Germinal center (tissue), 1 donor: ENCODE measurements around the gene NCR1.
"Not testable (repeated sequence)": the region's sequence is repeated elsewhere in the genome, so short reads cannot be mapped to it uniquely, and the experiment has no call there.

ENCODE experiments used
- DNase-seq: peaks from one replicate; pipeline ENCODE4 v3.0.0; 2012; ENCODE audit warnings: mixed read lengths, low spot score

NCR1 gene, protein sequence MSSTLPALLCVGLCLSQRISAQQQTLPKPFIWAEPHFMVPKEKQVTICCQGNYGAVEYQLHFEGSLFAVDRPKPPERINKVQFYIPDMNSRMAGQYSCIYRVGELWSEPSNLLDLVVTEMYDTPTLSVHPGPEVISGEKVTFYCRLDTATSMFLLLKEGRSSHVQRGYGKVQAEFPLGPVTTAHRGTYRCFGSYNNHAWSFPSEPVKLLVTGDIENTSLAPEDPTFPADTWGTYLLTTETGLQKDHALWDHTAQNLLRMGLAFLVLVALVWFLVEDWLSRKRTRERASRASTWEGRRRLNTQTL

DNA sequence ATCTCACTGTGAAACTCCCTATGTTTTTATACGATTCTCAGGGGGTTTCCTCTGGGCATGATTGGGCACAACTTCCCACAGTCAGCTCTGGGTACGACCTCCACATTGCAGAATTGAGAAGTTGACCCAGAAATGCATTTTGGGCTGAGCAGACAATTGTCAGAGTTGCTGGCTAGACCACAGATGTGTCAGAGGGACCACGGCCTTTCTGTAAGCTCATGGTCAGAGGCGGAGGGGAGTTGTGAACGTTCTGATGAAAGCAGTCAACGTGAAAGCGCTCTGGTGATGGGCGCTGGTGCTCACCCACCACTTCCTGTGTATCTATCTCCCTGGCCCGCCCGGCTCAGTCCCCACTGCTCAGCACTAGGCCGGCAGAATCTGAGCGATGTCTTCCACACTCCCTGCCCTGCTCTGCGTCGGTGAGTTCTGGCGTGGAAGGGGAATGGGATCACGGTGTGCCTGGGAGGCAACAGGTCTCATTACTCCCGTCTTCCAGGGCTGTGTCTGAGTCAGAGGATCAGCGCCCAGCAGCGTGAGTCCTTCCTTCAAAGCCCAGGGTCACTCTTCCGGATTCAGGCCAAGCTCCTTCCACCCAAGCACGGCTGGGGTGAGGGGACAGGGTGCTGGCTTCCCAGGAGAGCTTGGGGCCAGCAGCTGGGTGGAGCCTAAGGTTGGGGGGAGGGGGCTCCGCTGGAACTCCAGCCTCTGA is at the start of gene NCR1:
Gene NCR1, plus strand, starts transcription at position 346 of the 709 bp plus-strand sequence. Its CDS starts 40 bp downstream, at position 386.
- no peak for DNase-seq

DNA sequence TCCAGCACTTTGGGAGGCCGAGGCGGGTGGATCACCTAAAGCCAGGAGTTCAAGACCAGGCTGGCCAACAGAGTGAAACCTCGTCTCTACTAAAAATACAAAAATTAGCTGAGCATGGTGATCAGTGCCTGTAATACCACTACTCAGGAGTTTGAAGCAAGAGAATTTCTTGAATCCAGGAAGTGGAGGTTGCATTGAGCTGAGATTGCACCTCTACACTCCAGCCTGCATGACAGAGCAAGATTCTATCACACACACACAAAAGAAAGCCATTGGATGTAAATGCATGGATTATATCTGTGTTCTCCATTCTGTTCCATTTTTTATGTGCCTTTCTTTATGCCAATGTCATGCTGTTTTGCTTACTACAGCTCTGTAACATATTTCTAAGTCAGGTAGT is 47.5 kb upstream of the NCR1 start:
- not testable (repeated sequence) for DNase-seq

DNA sequence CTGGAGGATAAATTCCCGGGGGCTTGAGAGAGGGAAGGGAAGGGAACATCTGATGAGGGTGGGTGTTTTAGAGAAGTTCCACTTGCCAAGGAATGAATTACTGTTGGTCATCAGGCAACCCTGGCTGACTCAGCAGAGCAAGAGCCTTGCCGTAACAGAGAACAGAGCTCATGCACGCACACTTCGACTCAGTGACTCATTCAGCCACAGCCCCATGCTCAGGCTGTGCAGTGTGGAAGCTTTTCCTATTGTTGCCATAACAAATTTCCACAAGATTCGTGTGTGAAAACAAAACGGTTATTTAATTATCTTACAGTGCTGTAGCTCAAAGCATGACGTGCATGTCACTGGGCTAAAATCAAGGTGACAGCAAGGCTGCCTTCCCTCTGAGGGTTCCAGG is 46.5 kb upstream of the NCR1 start:
- DNase-seq: not testable (repeated sequence)

DNA sequence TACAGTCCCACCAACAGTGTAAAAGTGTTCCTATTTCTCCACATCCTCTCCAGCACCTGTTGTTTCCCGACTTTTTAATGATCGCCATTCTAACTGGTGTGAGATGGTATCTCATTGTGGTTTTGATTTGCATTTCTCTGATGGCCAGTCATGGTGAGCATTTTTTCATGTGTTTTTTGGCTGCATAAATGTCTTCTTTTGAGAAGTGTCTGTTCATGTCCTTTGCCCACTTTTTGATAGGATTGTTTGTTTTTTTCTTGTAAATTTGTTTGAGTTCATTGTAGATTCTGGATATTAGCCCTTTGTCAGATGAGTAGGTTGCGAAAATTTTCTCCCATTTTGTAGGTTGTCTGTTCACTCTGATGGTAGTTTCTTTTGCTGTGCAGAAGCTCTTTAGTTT is 42.5 kb upstream of the NCR1 start:
- not testable (repeated sequence) for DNase-seq

DNA sequence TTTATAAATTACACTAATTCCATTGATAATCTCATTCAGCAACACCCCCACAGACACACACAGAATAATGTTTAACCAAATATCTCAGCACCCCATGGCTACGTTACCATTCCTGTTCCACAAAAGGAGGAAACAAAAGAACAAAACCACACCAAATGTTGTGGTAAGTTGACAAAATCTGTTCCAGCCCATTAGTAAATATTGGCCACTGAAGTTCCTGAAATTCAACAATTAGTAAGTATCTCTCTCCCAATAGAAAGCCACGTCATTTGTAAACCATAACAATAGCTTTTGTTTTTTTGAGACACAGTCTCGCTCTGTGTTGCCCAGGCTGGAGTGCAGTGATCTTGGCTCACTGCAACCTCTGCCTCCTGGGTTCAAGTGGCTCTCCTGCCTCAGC is 34.3 kb upstream of the NCR1 start:
- DNase-seq: no peak

DNA sequence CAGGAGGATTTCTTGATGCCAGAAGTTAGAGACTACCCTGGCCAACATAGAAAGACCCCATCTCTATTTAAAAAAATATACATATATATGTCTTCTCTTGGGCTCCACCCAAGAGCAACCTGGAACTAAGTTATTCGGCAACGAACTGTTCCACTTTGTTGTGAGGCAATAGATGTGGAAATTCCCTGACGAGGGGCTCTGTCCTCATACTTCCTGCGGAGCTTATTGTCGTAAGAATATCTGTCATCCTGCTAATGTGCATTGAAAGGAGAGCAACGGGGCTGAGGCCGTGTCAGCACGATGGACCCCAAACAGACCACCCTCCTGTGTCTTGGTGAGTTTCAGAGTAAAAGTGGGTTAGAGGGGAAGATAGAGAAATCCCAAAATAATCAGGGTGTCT is 32.0 kb upstream of the NCR1 start, which contains the start of gene FCAR:
Gene FCAR, plus strand, starts transcription at position 246 of the 400 bp plus-strand sequence. Its CDS starts 55 bp downstream, at position 301.
- DNase-seq: no peak

DNA sequence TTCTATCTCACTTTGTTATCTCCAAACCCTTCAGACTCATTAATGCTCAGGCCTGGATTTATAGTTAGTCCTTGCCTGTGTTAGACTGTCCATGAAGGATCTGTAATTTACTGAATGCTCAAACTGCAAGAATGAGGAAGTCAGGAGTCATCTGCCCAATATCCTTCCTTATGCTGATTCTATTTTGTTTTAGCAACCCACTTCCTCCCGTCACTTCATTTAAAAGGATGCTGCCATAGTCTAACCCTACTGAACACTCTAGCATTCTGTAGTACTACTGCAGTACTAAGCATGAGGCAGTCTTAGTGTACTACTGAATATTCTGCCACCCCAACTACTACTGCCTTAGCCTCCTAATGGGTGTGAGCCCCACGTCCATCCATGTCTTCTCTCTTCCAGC is 30.4 kb upstream of the NCR1 start:
- DNase-seq: peak; percentile 4

DNA sequence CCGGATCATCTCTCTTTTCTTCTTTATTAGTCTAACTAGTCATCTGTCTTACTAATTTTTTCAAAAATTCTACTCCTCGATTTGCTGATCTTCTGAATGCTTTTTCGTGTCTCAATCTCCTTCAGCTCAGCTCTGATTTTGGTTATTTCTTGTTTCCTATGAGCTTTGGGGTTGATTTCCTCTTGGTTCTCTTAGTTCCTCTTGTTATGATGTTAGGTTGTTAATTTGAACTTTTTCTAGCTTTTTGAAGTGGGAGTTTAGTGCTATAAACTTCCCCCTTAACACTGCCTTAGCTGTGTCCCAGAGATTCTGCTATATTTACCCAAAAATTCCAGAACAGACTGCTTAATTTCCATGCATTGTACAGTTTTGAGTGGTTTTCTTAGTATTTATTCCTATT is 28.5 kb upstream of the NCR1 start:
- no peak for DNase-seq

DNA sequence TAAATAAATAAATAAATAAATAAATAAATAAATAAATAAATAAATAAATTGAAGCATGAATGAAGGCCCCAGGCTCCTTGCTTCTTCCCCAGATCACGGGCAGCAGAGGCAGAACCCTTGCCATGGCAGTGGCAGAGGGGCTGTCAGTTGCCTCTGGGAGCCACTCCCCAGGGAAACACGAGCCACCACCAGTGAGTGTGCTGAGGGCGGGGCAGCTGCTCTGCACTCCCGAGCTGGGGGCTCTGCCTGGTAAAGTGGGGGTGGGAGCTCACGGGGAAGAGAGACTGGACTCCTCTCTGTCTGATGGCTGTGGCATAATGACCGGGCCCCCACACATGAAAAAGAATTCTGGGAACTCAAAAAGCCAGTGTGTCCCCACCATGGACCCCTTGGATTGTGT is 24.1 kb upstream of the NCR1 start:
- DNase-seq: no peak

DNA sequence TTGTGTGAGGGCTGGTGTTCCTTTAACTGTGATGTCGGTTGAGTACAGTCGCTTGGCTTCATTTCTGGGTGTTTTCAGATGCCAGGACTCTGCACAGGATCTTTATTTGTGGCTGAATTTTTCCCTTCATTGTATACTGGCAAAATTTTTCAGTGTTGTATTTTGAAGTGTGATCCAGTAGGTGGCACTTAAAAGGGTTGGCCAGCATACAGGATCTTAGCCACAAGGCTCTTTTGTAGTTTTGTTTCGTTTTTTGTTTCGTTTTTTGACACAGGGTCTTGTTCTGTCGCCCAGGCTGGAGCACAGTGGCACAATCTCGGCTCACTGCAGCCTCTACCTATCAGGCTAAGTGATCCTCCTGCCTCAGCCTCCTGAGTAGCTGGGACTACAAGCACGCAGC is 23.2 kb upstream of the NCR1 start:
- peak; percentile 10 for DNase-seq

DNA sequence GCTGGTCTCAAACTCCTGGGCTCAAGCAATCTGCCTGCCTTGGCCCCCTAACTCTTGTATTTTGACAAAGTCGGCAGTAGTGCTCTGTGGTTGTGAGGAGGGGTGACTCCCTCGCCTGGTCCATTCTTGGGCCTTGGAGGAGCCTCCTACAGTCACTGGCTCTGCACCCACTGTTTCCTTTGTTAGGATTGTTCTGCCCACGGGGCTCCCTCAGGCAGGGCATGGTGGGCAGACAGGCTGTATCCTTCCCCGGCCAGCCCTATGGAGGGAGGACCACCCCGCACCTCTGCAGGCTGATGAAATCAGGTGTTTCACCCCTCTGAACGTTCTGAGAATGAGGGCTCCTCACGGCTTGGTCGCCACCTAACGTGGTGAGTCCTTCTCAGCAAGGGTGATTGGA is 22.7 kb upstream of the NCR1 start:
- DNase-seq: no peak

DNA sequence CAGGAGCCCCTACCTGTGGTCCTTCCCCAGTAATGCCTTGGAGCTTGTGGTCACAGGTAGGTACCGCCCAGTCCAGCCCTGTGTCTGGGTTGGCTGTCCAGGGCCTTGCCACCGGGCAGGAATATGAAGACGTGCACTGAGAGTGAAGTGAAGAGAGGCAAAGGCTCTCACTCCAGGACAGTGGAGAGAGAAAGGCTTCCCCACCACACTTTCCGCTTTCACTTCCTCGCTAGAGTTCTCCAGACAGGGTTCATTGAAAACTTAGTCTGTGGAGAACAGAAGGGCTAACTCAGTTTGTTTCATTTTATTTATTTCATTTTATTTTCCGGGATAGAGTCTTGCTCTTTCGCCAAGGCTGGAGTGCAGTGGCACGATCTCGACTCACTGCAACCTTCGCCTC is 17.7 kb upstream of the NCR1 start:
- no peak for DNase-seq

DNA sequence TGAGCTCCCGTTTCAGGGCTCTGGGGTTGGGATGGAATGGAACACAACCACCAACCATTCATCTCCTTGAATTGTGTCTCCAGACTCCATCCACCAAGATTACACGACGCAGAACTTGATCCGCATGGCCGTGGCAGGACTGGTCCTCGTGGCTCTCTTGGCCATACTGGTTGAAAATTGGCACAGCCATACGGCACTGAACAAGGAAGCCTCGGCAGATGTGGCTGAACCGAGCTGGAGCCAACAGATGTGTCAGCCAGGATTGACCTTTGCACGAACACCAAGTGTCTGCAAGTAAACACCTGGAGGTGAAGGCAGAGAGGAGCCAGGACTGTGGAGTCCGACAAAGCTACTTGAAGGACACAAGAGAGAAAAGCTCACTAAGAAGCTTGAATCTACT is 16.4 kb upstream of the NCR1 start:
- DNase-seq: no peak

DNA sequence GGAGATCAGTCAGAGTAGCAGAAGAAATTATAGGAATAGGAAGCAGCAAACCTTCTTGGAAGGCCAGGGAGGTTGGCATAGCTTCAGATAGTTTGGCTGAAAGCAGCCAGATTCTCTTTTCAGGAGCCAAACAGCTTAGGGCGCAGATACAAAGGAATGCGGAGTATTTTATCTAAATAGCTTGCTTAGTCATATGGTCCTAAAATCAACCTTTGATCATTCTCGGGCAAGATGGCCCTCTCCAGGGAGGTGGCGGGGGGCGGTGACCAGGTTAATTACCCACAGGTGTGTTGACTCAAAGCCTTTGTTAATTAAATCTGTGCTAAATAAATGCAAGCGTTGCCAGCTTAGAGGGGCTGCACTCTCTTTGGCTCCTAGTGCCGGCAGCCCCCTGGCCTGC is 12.5 kb upstream of the NCR1 start:
- DNase-seq: no peak

DNA sequence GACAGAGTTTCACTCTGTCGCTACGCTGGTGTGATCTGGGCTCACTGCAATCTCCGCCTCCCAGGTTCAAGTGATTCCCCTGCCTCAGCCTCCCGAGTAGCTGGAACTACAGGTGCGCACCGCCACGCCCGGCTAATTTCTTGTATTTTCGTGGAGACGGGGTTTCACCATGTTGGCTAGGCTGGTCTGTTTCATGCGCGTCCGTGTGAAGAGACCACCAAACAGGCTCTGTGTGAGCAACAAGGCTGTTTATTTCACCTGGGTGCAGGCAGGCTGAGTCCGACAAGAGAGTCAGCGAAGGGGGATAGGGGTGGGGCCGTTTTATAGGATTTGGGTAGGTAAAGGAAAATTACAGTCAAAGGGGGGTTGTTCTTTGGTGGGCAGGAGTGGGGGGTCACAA is 11.8 kb upstream of the NCR1 start:
- not testable (repeated sequence) for DNase-seq

DNA sequence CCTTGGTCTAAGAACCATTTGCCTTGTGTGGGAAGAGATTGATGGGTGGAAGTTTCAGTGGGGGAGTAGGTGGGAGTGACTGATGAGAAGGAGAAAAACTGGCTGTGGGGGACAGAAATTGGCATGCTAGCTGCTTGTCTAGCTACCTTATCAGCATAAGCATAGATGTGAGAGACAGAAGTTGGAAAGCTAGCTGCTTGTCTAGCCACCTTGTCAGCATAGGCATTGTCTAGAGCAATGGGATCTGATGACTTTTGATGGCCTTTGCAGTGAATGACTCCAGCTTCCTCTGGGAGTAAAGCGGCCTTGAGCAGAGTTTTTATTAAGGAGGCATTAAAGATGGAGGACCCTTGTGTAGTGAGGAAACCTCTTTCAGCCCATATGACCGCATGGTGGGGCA is 9.9 kb upstream of the NCR1 start:
- no peak for DNase-seq

DNA sequence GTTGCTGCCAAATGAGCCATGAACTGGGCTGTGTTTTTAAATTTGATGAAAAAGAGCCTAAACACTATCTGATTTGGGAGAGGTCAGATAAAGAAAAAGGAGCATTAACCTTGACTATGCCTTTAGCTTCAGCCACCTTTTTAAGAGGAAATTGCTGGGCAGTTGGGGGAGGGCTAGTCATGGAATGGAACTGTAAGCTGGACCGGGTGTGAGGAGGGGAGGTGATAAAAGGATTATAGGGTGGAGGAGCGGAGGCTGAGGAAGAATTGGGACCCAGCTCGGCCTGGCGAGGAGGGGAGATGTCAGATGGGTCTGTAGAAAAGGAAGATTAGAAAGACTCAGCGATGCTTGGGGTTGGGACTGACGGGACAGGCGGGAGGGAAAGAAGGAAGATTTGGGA is 7.3 kb upstream of the NCR1 start:
- DNase-seq: not testable (repeated sequence)

DNA sequence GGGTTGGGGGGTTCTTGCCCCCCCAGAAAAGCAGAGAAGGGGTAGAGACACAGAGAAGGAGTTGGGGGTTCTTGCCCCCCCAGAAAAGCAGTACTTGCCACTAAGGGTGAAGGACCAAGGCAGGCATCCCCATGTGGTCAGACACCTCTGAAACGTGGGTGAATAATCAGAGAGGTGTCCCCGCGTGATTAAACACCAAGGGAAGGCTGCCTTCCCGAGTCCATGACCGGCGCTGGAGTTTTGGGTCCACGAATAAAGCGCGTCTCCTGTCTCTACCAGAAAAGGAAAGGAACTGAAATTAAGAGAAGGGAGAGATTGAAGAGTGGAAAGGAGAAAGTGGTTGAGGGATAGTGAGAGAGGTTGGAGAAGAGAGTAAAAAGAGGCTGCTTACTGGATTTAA is 6.3 kb upstream of the NCR1 start:
- DNase-seq: not testable (repeated sequence)

DNA sequence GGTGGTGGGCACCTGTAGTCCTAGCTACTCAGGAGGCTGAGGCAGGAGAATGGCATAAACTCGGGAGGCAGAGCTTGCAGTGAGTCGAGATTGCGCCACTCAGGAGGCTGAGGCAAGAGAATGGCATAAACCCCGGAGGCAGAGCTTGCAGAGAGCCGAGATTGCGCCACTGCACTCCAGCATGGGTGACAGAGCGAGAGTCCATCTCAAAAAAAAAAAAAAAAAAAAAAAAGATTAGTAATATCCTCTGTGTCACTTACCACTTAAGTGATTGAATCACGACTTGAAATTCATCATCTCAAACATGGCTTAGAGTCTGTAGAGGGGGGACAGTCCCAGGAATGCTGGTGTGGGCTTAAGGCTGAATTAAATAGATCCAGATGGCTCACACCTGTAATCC is 4.8 kb upstream of the NCR1 start:
- not testable (repeated sequence) for DNase-seq

DNA sequence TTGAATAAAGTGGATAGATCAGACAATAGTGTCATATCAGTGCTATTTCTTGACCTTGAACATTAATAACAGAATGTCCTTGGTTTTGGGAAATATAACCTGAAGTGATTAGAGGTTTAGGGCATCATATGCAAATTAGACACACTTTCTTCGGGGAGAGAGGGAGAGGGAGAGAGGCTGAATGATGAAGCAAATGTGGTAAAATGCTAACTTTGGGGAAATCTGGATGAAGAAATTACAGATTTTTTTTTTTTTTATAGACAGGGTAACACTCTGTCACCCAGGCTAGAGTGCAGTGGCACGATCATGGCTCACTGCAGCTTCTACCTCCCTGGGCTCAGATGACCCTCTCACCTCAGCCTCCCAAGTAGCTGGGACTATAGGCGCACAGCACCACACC is 3.9 kb upstream of the NCR1 start:
- no peak for DNase-seq

DNA sequence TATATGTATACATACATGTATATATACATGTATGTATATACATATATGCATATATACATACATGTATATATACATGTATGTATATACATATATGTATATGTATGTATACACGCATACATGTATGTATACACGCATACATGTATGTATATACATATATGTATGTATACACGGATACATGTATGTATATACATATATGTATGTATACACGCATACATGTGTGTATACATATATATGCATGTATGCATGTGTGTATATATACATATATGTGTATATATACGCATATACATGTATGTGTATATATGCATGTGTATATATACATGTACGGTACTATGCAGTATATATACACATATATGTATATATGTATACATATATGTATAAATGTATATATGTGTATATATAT is 2.6 kb upstream of the NCR1 start:
- no peak for DNase-seq

DNA sequence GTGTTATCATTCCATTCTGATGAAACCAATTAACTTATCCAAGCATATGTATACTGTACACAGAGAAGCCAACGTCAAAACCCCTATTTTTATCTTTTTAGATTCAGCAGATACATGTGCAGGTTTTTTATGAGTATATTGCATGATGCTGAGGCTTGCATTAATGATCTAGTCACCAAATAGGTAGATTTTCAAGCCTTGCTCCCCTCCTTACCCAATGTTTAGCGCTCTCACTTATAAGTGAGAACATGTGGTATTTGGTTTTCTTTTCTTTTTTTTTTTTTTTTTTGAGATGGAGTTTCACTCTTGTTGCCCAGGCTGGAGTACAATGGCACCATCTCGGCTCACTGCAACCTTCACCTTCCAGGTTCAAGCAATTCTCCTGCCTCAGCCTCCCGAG is 1.7 kb upstream of the NCR1 start:
- not testable (repeated sequence) for DNase-seq

DNA sequence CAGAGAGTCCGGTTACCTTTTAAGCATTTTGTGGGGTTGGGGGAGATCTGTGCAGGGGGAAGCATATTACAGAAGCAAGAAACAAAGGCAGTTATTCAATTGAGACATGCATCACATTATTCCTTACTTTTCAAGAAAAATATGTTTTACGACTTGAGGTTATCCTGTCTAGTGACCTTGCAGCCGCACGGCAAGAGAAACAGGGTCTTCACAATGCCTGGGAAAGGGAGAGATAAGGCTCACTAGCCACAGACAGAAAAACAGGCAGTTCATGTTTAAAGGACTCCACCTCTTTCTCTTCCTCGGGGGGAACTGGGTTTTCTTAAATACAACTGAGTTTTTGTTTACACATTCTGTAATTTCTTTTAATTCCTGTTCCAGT is 536 bp upstream of the NCR1 start:
- DNase-seq: no peak

DNA sequence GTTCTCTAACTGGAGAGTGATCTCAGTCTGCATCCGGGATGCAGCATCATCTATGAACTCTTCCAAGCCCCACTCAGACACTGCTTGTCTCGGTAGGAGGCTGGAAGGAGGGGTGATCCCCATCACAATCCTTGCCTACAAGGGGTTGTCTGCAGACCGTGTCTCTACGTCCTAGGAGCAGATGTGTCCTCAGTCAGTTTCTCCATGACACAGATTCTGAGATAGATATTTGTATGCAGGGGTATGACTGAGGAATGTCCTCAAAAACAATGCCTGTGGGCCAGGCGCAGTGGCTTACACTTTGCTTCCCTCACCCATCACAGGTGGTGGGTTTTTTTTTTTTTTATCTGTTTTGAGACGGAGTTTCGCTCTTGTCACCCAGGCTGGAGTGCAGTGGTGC is 871 bp downstream of the NCR1 start:
- DNase-seq: no peak
